HG03039 (cell line): ENCODE results near the gene TMPRSS3.
"Not testable (repeated sequence)": the region's sequence is repeated elsewhere in the genome, so short reads cannot be mapped to it uniquely, and the experiment has no call there.

Experiments used
- ATAC-seq: cut with Tn5 transposase; IDR thresholded peaks from one replicate; pipeline ENCODE4 v1.9.1; 2021; ENCODE audit warnings: mild to moderate bottlenecking, moderate library complexity; ENCODE audit not compliant: unreplicated experiment

Gene TMPRSS3

GRCh38 chr21:42409366-42409765 is 13.5 kb upstream of the TMPRSS3 start:
- ATAC-seq: no peak

GRCh38 chr21:42408718-42409117 is 12.9 kb upstream of the TMPRSS3 start:
- ATAC-seq: not testable (repeated sequence)

- ATAC-seq: no peak
Measured at GRCh38 chr21:42407476-42407875, 11.6 kb upstream of the TMPRSS3 start.

GRCh38 chr21:42406866-42407265 is 11.0 kb upstream of the TMPRSS3 start:
- ATAC-seq: no peak

- ATAC-seq: no peak
Measured at GRCh38 chr21:42406201-42406621, 10.4 kb upstream of the TMPRSS3 start.

GRCh38 chr21:42405064-42406013 is 9.5 kb upstream of the TMPRSS3 start:
- no peak for ATAC-seq

- no peak for ATAC-seq
Measured at GRCh38 chr21:42404539-42404938, 8.7 kb upstream of the TMPRSS3 start.

GRCh38 chr21:42403611-42404231 is 7.9 kb upstream of the TMPRSS3 start, which contains the start of gene UBASH3A:
TSS of gene UBASH3A (plus strand) at chr21:42403902. CDS start at chr21:42403946, 44 bp downstream.
- no peak for ATAC-seq

- ATAC-seq: no peak
Measured at GRCh38 chr21:42401820-42402251, 6.0 kb upstream of the TMPRSS3 start.

- ATAC-seq: no peak
Measured at GRCh38 chr21:42401154-42401553, 5.3 kb upstream of the TMPRSS3 start.

- no peak for ATAC-seq
Measured at GRCh38 chr21:42400525-42400924, 4.7 kb upstream of the TMPRSS3 start.

GRCh38 chr21:42398436-42399028 is 2.7 kb upstream of the TMPRSS3 start:
- ATAC-seq: no peak

- no peak for ATAC-seq
Measured at GRCh38 chr21:42397746-42398394, 2.0 kb upstream of the TMPRSS3 start.

GRCh38 chr21:42396799-42397745 is 1.2 kb upstream of the TMPRSS3 start:
- no peak for ATAC-seq

- no peak for ATAC-seq
Measured at GRCh38 chr21:42395302-42395701, 550 bp downstream of the TMPRSS3 start.

GRCh38 chr21:42393443-42393950 is 2.4 kb downstream of the TMPRSS3 start:
- no peak for ATAC-seq

GRCh38 chr21:42392731-42393442 is 3.0 kb downstream of the TMPRSS3 start:
- ATAC-seq: no peak

GRCh38 chr21:42391297-42391696 is 4.6 kb downstream of the TMPRSS3 start:
- ATAC-seq: no peak

GRCh38 chr21:42390696-42391095 is 5.2 kb downstream of the TMPRSS3 start:
- ATAC-seq: no peak
